Astrocyte (in vitro differentiated cells and primary cell): ENCODE measurements around the gene EIF4ENIF1.

ENCODE experiments used
- CTCF ChIP-seq: IDR thresholded peaks from 2 replicates; pipeline ENCODE4 v1.5.1; 2011; ENCODE audit warnings: low read depth, mild to moderate bottlenecking, inconsistent platforms, low read length, moderate library complexity; ENCODE audit not compliant: insufficient read depth
- EZH2 ChIP-seq: IDR thresholded peaks from 2 replicates; pipeline ENCODE4 v1.6.1; 2012; ENCODE audit warnings: mild to moderate bottlenecking, low read length, inconsistent platforms; ENCODE audit not compliant: insufficient read depth

- no peak for TF ChIP-seq CTCF
- no peak for TF ChIP-seq EZH2
Measured at GRCh38 chr22:31440681-31441080, 49.0 kb downstream of the EIF4ENIF1 start.
